Spleen (tissue), 11 donors: ENCODE measurements around the gene FAM114A1. TPM values are rescaled to one million over a fixed set of nuclear protein-coding genes. Genes with fewer than 3 reads are reported as not detected.

Experiments
- DNase-seq: peaks from one replicate; pipeline ENCODE4 v3.0.0-alpha.2; 2020
- H3K27ac ChIP-seq, 8 donors: fragments of 200-600 bp; sonication (generic) in 7 of 8; 1 replicate in 4 of 8; 2 replicates in 4 of 8; pipeline versions ENCODE4 v1.5.0 to v1.8.0; 2016 to 2021; ENCODE audit warnings: inconsistent platforms in 4 of 8, mild to moderate bottlenecking in 4 of 8, moderate library complexity in 1 of 8
- H3K27me3 ChIP-seq, 7 donors: fragments of 200-600 bp; sonication (generic) in 6 of 7; replicated peaks in 1 of 7; 1 replicate in 4 of 7; 2 replicates in 3 of 7; pipeline versions ENCODE4 v1.5.0 to v1.8.0; 2016 to 2021; ENCODE audit warnings: inconsistent platforms in 3 of 7, mild to moderate bottlenecking in 1 of 7
- H3K36me3 ChIP-seq, 6 donors: fragments of 200-600 bp; sonication (generic) in 5 of 6; 1 replicate in 4 of 6; 2 replicates in 2 of 6; pipeline versions ENCODE4 v1.5.0 to v1.8.0; 2016 to 2021; ENCODE audit warnings: inconsistent platforms in 2 of 6
- H3K4me1 ChIP-seq, 6 donors: fragments of 200-600 bp; sonication (generic) in 5 of 6; 1 replicate in 3 of 6; 2 replicates in 3 of 6; pipeline versions ENCODE4 v1.5.0 to v1.8.0; 2016 to 2021; ENCODE audit warnings: inconsistent platforms in 3 of 6
- H3K4me3 ChIP-seq, 8 donors: fragments of 200-600 bp; sonication (generic) in 7 of 8; 1 replicate in 4 of 8; 2 replicates in 4 of 8; pipeline versions ENCODE4 v1.5.0 to v1.8.0; 2016 to 2021; ENCODE audit warnings: inconsistent platforms in 4 of 8, mild to moderate bottlenecking in 4 of 8, moderate library complexity in 2 of 8
- H3K9me3 ChIP-seq, 8 donors: fragments of 200-600 bp; sonication (generic) in 7 of 8; 1 replicate in 4 of 8; 2 replicates in 4 of 8; pipeline versions ENCODE4 v1.5.0 to v1.8.0; 2016 to 2021; ENCODE audit warnings: inconsistent platforms in 4 of 8
- CTCF ChIP-seq, 11 experiments: fragments of 200-600 bp in 7 of 11; fragments of 450-650 bp in 4 of 11; sonication (generic) in 4 of 11; IDR thresholded peaks in 8 of 11; conservative IDR thresholded peaks in 3 of 11; 1 replicate in 7 of 11; 2 replicates in 4 of 11; pipeline versions ENCODE4 v1.4.0 to v1.8.0; 2016 to 2021; ENCODE audit warnings: antibody characterized with exemption in 11 of 11, inconsistent platforms in 4 of 11, mild to moderate bottlenecking in 1 of 11
- POLR2A ChIP-seq, 3 donors: fragments of 450-650 bp; IDR thresholded peaks; one replicate each; pipeline ENCODE4 v1.5.1; 2017; ENCODE audit warnings: antibody characterized with exemption in 3 of 3, mild to moderate bottlenecking in 1 of 3
- POLR2AphosphoS5 ChIP-seq, 3 donors: sonication (generic); formaldehyde crosslinking; IDR thresholded peaks; one replicate each; pipeline ENCODE4 v1.5.1; 2017; ENCODE audit warnings: antibody characterized with exemption in 3 of 3
- WGBS, 5 donors: extraction: QIAGEN DNeasy Blood & Tissue Kit in 3 of 5; methylation state at CpG; one replicate each; pipeline versions ENCODE4 v1.1.5 to v1.1.7; 2013 to 2018; 5-methylcytosine and 5-hydroxymethylcytosine counted together
- intact Hi-C: fragments of 100-400 bp; cut with DNase I; formaldehyde crosslinking; loops from one replicate; pipeline ENCODE4 v1.15.0; 2023; ENCODE audit warnings: low total_unique reads
- polyA plus RNA-seq, 3 donors: library from polyadenylated mRNA; stranded (reverse); fragments of 200-250 nt; gene quantifications; one replicate each; pipeline ENCODE4 v1.2.1, GENCODE V29; 2013
- total RNA-seq, 7 donors: library from RNA; depleted of rRNA in 3 of 7; stranded (reverse); fragments of >200 nt in 3 of 7; fragmentation: NEBNext Ultra II Directional in 4 of 7; extraction: Animal tissue kit (Norgen Biotek cat#: 25700) in 4 of 7; gene quantifications; one replicate each; pipeline versions ENCODE4 v1.1.0 to v1.2.1, GENCODE V29; 2016 to 2021
- donor health status: healthy with polysubstance abuse.
- donor health status: DM: no; HTN: no; CAD: no; lungs with moderate emphysema.
- donor health status: DM: no; HTN: no; CAD: no.
- donor health status: Bipolar disorder and iron deficiency.
- donor health status: healthy.
- donor health status: DM: no; HTN: no; CAD: no.
- donor health status: DM: yes; HTN: yes; CAD: no.

FAM114A1 gene
- total and polyA plus RNA-seq, 10 donors: 3.9 to 50.2 (median 24.1) TPM

GRCh38 chr4:38982361-38983095, 114.9 kb downstream of the FAM114A1 start:
- Histone ChIP-seq H3K27ac (no peak overlapping the region), H3K4me3 (no peak overlapping the region), H3K4me1 (peaks cover 0 to 27% (median 12%) of the 10 kb centered on the region in 6 donors), H3K36me3 (peaks cover 0 to 46% (median 8%) of the 10 kb centered on the region in 6 donors), H3K27me3 (no peaks in the 10 kb centered on the region), H3K9me3 (no peaks in the 10 kb centered on the region)
- DNase-seq: no peak
- WGBS, 5 donors: 90 to 98% (median 94%) methylated on average over 5 of the region's 5 CpGs
- TF ChIP-seq POLR2AphosphoS5 (IDR thresholded peaks at IDR 0.05): no peak
- intact Hi-C loops: no loop called here

GRCh38 chr4:38983291-38983690, 115.7 kb downstream of the FAM114A1 start:
- intact Hi-C loops: no loop called here
- H3K4me1 ChIP-seq: peaks cover 0 to 30% (median 12%) of the 10 kb centered on the region in 6 donors
- TF ChIP-seq CTCF (IDR thresholded peaks at IDR 0.05 in 8 of 11, conservative IDR thresholded peaks at IDR 0.05 in 3 of 11) (no peak), POLR2A (IDR thresholded peaks at IDR 0.05) (no peak), POLR2AphosphoS5 (IDR thresholded peaks at IDR 0.05) (no peak)
- WGBS, 5 donors: 84 to 95% (median 92%) methylated on average over 6 of the region's 6 CpGs
- H3K4me3 ChIP-seq: no peak overlapping the region
- H3K36me3 ChIP-seq: peaks cover 0 to 48% (median 8%) of the 10 kb centered on the region in 6 donors
- no peak for DNase-seq
- H3K27me3 ChIP-seq: no peaks in the 10 kb centered on the region
- no peak overlapping the region for H3K27ac ChIP-seq
- H3K9me3 ChIP-seq: no peaks in the 10 kb centered on the region

GRCh38 chr4:38983787-38984598, 116.4 kb downstream of the FAM114A1 start:
- intact Hi-C loops: no loop called here
- 81 to 92% (median 87%) methylated on average over 12 of the region's 12 CpGs for WGBS, 5 donors

More at GRCh38 chr4:38983787-38984598, 116.4 kb downstream of the FAM114A1 start:
- Histone ChIP-seq H3K4me3 (no peak overlapping the region), H3K36me3 (peaks cover 0 to 49% (median 6%) of the 10 kb centered on the region in 6 donors), H3K4me1 (peaks cover 0 to 30% (median 12%) of the 10 kb centered on the region in 6 donors), H3K27ac (no peak overlapping the region), H3K27me3 (no peaks in the 10 kb centered on the region), H3K9me3 (no peaks in the 10 kb centered on the region)
- TF ChIP-seq POLR2AphosphoS5 (IDR thresholded peaks at IDR 0.05): no peak
- no peak for TF ChIP-seq POLR2A (IDR thresholded peaks at IDR 0.05)
- TF ChIP-seq CTCF (IDR thresholded peaks at IDR 0.05 in 8 of 11, conservative IDR thresholded peaks at IDR 0.05 in 3 of 11): no peak
- no peak for DNase-seq
